HG03565 (cell line): ENCODE results near the gene LSMEM2.
"Not testable (repeated sequence)": the region's sequence is repeated elsewhere in the genome, so short reads cannot be mapped to it uniquely, and the experiment has no call there.

ENCODE experiments used
- ATAC-seq: cut with Tn5 transposase; IDR thresholded peaks from one replicate; pipeline ENCODE4 v1.9.1; 2021; ENCODE audit warnings: mild to moderate bottlenecking, moderate library complexity; ENCODE audit not compliant: unreplicated experiment

The LSMEM2 gene

DNA sequence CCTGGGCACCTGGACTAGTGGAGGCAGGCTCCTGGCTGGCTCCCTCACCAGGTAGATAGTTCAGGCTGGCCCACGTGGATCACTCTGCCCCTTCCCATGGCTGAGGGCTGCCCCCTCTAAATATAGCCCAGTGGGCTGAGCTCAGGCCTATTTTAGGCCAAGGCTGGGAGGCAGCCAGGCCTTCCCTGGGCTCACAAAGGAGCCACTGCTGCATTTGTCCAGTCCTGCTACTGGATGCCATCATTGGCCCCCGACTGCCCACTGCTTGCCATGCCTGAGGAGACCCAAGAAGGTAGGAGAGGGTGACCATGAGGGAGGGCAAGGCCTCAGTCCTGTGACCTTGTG, at the start of gene LSMEM2:
TSS of gene LSMEM2 (plus strand) at position 208 of the 345 bp plus-strand sequence. CDS start at position 235, 27 bp downstream.
- ATAC-seq: no peak

DNA sequence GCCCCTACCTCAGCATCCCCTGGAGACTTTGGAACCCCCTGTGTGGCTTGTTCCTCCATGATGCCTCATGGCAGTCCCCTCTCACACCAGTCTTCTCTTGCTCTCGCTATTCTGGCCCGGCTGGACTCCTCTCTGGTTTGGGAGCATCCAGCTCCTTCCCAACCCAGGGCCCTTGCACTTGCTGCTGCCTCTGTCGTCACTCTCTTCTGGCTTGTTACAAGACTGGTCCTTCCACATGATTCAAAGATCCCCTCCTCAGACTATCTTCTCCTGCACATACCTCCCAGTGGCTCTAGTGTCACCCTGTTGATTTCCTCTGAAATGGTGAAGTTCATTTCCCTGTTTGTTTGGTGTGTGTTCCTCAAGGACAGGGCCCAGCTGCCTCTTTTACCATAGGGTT, 49.4 kb upstream of the LSMEM2 start:
- ATAC-seq: no peak

DNA sequence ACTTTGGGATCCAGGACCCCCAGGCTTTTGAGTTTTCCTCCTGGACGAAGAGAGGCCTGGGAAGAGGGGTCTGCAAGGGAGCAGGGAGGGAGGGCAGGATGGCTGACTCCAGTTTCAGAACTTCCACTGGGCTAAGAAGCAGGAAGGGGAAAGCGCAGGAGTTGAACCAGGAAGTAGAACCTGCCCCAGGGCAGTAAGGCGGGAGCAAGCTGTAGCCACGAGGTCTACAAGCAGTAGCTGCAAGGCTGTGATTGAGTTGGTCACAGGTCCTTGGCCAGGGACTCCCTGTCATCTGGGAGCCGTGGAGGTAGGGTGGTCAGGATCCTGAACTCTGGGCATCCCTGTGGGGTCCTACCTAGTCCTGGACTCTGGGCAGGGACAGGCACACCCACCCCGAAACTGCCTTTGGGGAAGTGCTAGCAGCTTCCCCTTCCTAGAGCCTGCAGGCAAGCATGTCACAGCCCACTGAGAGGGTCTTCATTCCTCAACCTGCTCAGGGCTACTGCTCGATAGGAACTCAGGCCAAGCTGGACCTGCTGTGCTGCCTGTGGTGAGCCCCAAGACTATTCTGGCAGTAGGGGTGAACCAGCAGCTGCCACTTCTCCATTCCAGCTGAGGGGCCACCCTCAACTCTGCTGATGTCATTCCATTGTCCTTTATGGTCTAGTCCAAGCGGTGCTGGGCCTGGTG, 48.6 kb upstream of the LSMEM2 start:
- ATAC-seq: no peak

DNA sequence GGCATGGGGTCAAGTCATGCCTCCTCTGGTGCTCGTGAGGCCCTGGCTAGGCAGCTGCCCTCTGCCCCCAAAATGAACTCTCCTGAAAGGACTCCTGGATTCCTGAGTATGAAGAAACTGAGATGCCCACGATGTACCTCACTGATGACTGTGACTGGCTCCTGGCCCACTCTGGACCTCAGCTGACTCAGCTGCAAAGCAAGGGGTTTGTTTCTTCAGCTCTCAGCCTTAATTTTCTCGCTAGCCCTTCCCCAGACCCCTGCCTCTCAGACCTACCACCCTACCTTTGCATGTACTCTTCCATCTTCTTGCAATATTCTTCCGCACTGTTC, 48.1 kb upstream of the LSMEM2 start:
- no peak for ATAC-seq

DNA sequence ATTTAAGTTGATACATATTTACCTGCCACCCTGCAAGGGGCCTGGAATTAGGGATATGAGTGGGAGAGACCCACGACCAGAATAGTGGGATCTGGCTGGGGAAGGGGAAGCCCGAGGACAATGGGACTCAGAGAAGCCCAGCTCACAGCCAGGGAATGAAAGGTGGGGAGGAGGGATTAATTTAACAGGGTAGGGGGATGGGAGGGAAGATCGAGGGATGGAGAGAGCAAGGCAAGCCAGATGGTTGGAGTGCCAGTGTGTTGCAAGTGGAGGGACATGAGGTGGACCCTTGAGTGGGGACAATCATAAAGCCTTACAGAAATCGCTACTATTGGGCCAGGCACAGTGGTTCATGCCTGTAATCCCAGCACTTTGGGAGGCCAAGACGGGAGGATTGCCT, 47.3 kb upstream of the LSMEM2 start:
- no peak for ATAC-seq

DNA sequence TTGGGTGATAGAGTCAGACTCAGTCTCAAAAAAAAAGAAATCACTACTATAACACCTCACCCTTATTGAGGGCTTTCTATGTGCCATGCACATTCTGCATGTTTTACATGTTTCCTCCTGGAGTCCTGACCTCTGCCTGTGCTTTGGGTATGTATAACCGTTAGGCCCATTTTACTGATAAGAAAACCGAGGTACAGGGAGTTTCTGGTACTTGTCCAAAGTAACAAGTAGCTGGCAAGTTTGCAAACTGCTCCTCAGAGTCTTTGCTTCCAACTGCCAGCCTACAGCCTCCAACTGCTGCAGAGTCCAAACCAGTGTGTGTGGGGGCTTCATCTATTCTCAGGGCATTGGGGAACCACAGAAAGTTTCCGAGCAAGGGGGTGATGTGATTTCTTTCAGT, 46.6 kb upstream of the LSMEM2 start:
- no peak for ATAC-seq

DNA sequence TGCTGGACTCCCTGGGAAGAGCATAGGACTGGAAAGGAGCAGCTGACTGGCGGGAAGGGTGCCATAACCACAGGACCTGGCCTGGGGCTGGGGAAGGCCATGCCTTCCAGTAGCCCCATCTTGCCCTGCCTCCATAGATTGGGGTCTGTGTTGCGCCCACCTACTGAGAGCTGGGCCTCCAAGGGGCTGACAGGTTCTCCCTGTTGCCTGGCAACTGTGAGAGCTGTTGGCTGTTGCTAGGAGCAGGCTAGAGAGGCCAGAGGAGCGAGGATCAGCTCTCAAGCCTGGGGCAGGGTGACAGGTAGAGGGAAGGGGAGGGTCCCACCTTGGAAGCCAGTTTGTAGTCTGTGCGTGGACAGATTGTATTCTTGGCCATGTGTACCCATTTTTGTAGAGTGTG, 45.7 kb upstream of the LSMEM2 start:
- no peak for ATAC-seq

DNA sequence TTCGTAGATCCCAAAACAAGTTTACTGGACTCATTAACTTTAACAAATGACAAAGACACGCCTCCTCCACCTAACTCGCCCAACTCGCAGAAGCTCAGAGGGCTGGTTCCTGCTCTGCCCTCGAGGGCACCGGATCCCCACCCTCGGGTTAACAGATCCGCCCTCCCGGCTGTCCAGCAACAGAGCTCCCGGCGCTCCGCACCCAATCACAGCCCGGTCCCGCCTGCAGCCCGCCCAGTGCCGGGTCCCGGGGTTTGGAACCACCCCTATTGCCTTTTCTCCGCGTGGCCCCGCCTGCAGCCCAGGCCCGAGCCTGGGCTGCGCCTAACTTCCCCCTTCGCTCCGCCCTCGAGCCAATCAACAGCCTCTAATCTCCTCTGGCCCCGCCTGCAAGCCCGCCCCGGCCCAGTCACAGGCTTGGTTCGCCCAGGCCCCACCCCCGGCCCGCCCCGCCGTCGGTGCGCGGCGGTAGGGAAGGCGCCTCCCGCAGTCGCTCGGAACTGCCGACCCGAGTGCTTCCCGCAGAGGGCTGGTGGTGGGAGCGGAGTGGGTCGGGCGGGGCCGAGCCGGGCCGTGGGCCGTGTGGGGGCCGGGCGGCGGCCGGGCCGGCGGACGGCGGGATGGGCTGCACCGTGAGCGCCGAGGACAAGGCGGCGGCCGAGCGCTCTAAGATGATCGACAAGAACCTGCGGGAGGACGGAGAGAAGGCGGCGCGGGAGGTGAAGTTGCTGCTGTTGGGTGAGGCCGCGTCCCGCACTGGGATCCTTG, 43.0 kb upstream of the LSMEM2 start, which contains the start of gene GNAI2:
TSS of gene GNAI2 (plus strand) at position 489 of the 768 bp plus-strand sequence. CDS start at position 621, 132 bp downstream.
- peak; percentile 90 for ATAC-seq

DNA sequence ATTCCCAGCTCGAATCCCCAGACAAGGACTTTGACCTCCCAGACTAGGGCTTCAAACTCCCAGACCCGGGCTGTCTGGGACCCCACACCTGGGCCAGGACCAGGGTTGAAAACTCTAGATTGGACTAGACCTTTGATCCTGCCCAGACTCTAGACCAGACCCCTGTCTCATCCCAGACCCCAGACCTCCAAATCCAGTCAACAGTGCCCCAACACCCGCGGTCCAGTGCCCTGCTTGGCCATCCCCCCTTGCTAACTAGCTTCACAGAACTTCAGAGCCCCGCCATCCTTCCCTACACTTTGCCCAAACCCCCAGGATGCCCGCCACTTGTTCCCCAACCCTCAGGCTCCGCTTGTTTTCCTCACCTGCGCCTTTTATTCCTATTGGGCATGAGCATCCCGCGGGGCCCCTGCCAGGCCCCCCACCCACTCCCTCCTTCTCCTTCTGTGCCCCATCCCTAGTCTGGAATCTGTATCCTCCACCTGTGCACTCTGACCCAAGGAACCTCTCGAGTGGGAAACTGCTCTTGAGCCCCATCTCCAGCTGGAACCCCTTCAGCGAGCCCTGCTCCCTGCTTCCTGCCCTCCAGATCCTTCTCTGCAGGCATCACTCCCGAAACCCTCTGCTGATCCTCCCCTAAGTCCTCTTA, 42.3 kb upstream of the LSMEM2 start:
- ATAC-seq: no peak

DNA sequence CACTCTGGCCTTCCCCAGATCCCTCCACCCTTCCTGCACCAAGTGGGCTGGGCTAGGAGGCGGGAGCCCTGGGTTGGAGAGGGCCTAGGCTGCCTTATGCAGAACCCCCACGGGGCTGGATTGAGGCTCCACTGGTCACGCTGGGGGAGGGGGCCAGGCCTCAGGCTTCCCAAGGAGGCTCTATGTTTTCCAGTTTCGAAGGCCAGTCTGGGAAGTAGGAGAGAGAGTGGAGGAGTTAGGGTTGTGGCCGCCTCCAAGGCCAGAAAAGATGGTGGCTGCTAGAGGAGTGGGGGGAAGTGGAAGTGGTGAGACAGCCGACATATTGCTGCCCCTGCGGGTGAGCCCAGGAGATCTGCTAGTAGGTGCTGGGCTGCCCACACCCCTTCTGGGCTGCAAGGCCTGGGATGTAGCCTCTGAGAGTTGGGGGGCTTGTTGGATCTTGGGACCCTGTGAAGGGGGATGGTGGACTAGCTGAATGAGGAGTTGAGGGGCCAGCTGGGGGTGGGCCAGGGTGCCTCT, 41.7 kb upstream of the LSMEM2 start:
- no peak for ATAC-seq

DNA sequence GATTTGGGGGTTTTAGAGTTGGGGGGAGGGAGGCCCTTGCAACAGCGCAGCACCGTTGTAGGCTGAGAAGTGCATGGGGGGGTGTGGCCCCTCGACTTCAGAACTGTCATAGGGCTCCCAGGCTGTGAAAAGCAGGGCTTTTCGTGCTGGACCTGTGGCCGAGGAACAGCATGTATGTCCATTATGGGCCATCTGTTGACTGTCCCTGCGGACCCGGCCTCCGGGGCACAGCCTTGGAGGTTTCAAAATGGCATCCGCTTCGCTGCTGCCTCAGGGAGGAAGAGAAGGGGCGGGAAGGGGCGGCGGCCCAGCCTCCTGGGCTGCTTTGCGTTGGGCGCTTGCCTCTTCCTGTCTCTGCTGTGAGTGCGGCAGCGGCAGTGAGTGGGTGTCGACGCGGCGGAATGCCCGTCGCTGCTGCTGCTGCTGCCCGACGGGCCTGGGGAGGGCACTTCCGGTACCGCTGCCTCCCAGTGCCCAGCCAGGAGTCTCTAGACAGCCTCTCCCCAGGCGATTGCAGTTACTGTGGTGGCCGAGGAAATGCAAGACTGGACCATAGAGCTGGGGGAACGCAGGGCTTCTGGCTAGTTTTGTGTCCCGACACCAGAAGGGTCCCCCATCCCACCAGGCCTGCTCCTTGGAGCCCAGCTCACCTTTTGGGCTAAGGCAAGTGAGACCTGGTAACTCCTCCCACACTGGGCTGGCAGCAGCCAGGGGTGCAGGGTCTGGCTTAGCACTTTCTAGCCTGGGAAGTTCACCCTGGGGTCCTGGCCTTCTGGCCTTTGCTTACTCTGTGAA, 40.9 kb upstream of the LSMEM2 start:
- ATAC-seq: peak; percentile 28

DNA sequence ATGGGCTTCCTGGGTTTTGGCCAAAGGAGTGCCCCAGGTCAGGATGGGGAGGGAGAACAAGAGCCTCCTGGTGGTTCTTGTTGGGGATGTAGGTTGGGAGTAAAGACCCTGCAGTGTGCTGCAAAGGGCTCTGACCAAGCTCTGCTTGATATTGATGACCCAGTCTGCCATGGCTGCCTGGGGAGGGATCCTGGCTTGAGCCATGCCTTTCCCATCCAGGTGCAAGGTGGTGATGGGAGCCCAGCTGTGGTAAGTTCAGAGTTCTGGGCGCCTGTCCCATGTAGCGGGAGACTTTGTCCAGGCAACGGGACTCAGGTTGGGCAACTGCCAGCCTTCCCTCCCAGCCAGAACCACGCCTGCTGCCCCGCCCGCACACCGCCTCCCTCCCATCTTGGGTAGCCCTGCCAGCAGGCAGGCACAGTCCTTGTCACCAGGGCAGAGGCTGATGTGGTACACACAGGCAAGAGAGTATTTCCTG, 40.3 kb upstream of the LSMEM2 start:
- ATAC-seq: no peak

DNA sequence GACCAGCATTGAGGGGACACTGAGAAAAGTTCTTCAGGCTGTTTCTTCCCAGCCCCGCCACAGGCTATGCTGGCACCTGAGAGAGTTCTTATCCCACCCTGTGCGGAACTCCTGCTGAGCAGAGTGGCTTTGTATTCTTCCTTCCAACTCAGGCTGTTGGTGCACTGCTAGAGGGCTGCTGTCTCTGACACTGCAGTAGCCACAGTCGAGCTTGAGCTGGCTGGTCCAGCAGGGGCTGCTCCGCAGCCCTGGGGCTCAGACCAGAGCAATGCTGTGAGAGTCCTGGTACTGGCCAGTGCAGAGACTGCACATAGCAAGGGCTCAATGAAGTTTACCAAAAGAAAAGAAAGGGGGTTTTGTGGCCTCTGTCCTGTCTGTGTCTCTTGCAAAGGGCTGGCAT, 39.2 kb upstream of the LSMEM2 start:
- no peak for ATAC-seq

DNA sequence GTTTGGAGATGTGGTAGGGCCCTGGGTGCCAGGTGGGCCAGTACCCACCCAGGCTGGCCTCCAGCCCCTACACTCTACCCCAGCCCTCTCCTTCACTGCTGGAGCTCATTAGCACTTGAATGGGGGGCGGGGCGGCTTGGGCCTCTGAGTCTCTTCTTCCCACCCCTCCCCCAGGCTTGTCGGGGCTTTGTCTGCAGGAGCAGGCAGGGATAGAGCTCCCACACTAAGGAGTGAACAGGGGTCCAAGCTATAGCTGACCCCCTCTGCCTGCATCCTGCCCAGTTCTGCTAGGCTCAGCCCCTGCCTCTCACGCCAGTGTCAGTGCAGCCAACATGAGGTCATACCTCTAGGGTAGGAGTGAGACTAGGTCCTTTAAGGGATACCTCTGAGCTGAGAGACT, 37.7 kb upstream of the LSMEM2 start:
- ATAC-seq: no peak

DNA sequence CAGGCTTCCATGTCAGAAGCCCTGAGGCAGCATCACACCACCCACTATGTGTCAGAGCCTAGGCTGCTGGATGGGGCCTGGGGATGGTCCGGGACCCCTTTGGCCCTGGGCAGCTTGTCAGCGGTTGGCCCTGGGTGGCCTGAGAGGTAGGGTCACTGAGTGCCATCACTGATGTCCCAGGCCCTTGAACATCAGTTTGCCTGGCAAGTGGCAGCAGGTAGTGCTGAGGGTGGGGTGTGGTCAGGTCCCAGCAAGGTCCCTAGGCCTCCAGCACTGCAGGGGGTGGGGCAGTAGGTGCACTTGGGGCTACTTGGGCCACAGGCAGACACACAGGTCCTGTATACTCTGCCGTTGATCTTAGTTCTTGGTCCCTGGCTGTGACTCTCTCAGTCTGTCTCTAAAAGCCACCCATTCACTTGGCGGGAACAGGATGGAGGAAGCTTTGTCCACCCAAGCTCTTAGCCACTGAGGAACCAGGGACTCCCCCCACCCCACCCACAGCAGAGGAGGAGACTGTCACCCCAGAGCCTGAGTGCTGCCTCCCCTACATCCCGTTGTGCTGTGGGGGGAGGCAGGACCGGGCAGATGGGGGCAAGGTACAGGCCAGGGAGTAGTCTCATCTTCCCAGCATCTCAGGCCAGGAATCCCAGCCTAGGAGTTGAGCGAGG, 37.0 kb upstream of the LSMEM2 start:
- ATAC-seq: no peak

DNA sequence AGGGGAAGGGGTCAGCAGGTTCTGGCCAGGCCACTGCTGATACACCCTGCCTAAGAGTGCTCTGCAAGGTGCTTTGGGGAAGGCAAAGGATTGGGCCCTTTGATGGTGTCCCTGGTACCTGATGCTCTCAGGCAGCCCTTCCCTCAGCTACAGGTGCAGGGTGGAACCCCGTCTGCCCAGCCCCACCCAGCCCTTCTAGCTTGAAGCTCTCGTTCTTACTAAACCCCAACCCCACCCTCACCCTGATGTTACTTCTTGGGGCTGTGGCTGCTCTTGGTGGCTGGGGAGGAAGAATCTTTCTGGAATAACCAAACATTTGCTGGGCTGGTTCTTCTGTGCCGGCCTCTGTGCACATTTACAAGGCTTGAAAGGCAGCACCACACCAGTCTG, 36.5 kb upstream of the LSMEM2 start:
- no peak for ATAC-seq

DNA sequence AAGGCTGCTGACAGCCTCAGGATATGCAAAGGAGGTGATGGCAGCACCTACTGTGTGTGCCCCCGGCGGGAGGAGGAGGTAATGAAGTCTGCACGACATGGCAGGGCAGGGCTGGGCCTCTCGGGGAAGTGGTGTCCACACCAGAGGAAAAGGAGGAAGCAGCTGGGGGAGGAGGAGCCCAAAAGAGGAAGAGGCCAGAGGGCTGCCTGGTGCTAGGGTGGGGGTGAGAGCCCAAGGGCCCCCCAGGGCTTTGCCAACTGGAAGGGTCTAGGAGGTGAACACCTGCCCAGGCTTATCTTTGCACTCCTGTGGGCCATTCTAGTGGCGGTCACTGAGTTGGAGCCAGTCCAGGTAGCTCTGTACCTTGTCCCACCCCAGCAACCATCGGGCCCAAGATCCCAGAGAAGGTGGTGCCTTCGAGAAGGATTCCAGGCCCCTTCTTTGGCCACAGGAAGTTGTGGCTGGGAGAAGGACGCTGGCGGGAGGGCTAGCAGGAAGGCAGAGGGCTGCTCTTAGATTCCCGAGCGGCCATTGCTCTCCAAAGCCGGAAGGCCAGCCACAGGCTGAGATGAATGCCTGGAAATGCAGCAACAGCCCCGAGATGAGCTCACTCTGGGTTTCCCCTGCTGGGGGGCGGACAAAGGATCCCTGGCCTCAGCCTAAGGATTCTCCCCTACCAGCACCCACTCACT, 35.9 kb upstream of the LSMEM2 start:
- no peak for ATAC-seq

DNA sequence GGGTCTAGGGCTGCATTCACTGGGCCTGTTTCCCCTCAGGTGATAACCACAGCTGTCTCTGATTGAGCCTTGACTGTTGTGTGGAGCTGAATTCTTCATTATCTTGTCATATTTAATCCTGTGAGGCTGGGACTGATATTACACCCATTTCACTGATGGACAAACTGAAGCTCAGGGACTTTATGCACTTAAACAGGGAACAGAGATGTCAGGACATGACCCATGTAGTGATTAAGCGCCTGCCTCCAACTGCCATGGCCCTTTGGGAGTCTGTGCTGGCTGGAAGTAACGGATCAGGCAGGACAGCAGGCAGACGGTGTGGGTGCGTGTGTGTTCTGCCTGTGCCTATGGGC, 35.4 kb upstream of the LSMEM2 start:
- no peak for ATAC-seq

DNA sequence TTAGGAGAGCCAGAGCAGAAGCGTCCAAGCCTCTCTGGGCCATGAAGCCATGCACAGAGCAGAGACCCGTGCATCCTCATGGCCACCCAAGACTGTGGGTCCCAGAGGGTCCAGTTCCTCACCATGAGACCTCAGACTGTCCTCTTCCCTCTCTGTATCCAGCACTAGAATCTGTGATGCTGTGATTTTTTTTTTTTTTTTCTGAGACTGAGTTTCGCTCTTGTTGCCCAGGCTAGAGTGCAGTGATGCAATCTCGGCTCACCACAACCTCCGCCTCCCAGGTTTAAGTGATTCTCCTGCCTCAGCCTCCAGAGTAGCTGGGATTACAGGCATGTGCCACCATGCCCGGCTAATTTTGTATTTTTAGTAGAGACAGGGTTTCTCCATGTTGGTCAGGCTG, 34.1 kb upstream of the LSMEM2 start:
- not testable (repeated sequence) for ATAC-seq

DNA sequence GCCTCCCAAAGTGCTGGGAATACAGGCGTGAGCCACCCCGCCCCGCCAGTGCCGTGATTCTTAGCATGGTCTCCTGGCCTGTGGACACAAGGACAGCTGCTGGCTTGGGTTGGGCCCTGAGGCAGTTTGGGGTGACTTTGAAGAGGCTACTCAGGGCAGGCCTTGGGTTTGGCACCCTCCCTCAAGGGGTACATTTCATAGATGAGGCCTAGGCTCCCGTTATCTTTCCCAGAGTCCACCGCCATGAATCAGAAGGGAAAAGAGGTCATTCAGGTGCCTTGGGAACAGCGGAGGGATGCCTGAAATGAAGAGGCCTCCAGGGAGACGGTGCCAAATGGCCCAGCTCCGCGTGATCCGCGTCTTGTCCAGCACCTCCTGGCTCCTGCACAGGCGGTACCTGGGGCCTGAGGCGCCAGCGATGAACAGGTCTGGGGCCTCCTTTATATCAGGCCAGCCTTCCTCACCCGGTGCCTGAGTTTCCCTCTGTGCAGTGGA, 33.6 kb upstream of the LSMEM2 start:
- ATAC-seq: no peak
